Measurements from ENCODE around the gene RER1.

The RER1 gene

DNA sequence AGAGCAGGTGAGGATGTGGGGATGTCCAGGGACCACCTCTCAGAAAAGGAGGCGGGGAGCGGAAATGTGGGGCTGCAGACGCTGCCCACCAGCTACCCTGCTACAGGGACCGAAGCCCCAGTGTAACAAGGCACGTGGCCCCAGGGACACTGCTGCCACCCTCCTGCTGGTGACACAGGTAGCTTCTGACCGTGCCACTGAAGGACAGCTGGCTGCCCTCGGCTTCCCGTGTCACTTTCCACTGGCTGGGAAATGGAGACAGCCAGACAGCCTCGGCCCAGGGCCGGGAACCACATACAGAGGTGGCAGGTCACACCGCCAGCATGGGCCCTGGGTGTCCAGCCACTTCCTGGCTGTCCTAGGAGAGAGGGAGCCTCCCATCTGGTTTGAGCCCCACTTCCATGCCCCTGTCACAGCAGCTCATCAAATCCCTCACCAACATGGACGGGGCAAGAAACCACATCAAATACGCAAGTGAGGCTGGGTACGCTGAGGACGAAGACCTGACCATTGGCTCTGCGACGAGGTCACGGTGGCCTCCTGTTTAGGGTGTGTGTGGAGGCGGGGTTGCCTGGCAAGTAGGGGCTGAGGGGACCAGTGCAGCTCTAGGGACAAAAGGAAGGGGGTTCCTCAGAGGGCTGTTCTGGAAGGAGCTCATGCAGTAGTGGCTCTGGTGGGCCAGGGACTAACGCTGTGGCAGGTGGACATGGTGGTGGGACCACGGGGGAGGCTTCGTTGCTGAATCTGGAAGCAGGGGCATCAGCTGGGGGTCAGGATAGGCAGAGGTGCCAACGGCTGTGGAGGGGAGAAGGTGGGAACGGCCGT lies 15.7 kb downstream of the RER1 start:
- DNase-seq (ENCODE audit: low spot score), result no peak

- no peak for DNase-seq (ENCODE audit: low spot score)
These were observed 16.3 kb downstream of the RER1 start for GRCh38 chr1:2407991-2408275.

- no peak for DNase-seq (ENCODE audit: low spot score)
These were observed 16.8 kb downstream of the RER1 start for GRCh38 chr1:2408456-2408855.

- no peak for DNase-seq (ENCODE audit: low spot score)
These were observed 17.2 kb downstream of the RER1 start for GRCh38 chr1:2408859-2409276.

DNA sequence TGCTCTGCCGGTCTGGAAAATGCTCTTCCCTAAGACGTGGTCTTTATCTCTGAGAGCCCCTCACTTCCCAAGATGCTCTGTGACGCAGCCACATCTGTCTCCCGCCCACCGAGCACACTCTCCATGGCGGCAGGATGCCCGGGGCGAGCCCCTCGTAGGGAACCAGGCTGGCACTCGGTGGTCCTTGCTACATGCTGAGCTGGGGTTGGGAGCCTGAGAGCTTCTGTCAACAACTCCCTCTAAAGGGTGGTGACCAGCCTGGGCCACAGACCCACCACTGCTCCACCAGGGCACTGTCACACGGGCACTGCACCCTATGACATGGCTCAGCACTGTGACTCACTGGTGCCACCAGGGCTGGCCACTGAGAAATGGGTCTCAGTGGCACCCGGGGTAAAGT lies 18.1 kb downstream of the RER1 start:
- no peak for DNase-seq (ENCODE audit: low spot score)

DNA sequence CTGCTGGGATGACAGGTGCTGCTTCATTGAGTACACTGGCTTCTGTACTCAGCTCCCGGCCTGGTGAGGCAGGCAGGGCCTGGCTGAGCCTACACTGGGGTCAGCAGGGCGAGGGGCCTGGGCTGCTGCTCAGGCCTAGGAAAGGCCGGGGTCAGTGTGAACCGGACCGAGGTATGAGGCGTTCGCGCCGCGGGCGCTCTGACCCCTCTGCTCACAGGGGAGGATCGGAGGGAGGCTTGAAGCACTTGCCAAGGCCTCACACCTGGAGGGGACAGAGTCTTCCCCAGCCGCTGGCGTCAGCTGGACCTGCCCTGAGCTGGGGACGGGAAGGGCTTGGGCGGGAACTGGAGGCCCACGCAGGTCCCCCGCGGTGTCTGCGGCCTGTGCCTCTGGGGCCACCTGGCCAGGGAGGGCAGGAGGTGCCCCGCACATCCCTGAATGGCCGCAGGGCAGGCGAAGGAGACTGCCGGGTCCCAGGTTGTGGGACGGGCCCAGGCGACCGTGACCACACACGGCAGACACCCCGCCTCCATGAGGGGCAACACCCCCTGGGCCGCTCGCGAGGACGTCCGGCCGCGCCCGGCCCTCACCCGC lies 20.3 kb downstream of the RER1 start:
- no peak for DNase-seq (ENCODE audit: low spot score)

- DNase-seq (ENCODE audit: low spot score), result peak; percentile 91
These were observed 20.7 kb downstream of the RER1 start, which contains the start of gene PEX10 for GRCh38 chr1:2412395-2412772. PEX10 (minus strand) TSS chr1:2412564; CDS start chr1:2412502, 62 bp downstream.

GRCh38 chr1:2412773-2413494 lies 21.3 kb downstream of the RER1 start:
- no peak for DNase-seq (ENCODE audit: low spot score)

DNA sequence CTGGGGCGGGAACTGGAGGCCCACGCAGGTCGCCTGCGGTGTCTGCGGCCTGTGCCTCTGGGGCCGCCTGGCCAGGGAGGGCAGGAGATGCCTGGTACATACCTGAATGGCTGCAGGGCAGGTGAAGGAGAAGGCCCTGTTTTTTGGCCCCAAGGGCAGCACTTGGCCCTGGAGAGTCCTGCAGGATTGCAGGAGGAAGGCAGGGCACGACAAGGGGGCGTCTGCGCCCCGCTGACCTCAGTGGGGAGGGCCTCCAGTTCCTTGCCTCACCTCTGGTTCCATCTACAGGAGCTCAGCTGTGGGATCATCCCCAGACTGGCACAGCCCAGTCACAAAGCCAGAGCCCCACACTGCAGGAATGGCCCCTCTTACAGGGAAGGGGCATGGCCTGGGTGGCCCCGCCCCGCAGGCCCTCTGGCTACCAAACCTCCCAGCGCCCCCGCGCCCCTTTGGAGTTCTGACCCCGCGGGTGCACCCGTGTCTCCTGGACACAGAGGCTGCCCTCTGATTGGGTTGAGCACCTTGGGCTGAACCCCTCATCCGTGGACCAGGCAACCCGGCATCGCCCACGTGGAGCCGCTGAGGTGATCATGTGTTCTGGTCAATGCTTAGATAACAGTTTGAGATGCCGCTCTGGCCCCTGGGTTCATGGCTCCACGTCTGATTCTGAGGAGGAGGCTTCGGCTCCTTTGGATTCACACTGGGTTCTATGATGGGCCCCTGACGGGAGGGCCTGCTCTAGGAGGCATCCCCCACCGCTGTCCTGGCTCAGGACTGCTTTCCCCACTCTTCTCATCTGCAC lies 22.1 kb downstream of the RER1 start:
- no peak for DNase-seq (ENCODE audit: low spot score)

DNA sequence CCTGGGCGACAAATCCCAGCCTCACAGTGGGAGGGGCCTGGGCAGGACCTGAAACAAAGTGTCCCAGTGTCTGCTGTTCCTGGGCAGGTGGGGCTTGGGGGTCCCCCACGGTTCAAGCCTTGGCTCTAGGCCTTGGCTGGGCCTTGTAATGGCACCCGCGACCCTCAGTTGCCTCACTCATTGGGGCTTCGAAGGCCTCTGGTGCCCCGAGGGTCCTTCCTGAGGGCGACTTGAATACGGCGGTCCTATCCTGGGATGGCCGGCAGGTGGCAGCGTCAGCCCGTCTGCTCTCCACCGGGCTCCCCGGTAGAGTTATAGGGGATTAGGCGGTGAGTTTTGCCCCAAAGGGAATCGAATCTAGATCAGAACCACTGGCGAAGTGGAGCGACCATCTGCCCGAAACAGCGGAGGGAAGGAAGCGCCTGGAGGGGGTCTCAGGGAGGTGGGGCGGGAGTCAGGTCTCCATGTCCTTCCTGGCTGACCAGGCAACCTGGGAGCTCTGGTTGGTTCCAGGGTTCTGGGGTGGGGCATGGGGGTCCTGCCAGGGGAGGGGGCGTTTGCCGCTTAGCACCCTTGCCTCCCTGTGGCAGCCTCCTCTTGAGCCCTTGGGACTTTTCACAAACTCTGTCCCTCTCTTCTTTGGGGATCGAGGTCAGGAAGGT lies 22.8 kb downstream of the RER1 start:
- DNase-seq (ENCODE audit: low spot score), result peak; percentile 64

DNA sequence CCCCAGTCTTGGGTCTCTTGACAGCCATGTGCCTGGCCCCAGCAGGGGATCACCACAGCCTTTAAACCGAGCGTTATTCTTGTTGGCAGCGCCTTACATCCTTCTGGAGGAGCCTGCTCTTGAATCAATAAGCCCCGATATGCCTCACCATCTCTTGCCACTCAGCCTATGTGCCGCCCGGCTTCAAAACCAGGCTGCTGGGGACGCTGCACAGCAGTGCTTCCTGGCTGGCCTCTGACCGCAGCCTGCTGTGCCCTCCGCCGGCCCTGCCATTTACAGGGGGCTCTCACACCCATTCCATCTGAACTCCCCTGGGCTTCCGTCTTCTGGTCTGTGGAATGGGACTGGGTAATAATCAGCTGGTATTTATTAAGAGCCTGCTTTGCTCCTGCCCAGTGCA lies 23.7 kb downstream of the RER1 start:
- no peak for DNase-seq (ENCODE audit: low spot score)

DNA sequence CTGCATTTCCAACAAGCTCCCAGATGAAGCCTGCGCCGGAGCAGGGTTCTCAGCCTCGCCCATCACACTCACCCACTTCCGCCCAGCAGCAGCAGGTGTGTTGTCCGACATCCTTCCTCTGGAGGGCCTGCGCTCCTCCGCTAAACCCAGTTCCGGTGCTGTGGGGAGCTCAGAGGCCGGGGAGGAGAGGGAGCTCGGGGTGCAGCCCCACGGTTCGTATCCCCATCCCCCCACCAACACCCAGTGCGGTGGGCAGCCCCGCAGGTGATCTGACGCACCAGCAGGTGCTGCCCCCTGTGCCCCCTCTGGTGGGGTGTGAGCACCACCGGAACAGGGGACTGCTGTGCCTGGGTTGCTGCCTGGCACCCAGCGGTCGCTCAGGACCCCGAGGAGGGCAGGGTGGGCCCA lies 24.2 kb downstream of the RER1 start:
- DNase-seq (ENCODE audit: low spot score), result no peak

DNA sequence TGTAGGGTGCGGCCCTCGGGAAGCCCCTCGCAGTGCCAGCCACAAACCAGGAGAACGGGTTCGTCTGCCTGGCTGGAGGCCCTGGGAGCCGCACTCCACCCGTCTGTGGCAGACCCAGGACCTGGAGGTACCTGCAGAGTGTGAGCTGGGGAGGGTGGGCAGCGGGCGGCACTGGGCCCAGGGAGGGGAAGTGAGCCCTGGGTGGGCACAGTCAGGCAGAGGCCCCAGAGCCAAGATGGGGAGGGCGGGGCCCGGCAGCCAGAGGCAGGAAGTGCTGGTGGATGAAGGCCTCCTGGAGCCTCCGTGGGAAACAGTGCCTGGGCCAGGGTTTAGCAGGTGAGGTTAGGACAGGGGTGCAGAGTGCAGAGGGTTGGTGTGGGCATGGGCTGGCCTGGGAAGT lies 24.8 kb downstream of the RER1 start:
- no peak for DNase-seq (ENCODE audit: low spot score)

- DNase-seq (ENCODE audit: low spot score), result no peak
These were observed 25.6 kb downstream of the RER1 start for GRCh38 chr1:2417083-2417832.

- no peak for DNase-seq (ENCODE audit: low spot score)
These were observed 26.2 kb downstream of the RER1 start for GRCh38 chr1:2417833-2418225.

DNA sequence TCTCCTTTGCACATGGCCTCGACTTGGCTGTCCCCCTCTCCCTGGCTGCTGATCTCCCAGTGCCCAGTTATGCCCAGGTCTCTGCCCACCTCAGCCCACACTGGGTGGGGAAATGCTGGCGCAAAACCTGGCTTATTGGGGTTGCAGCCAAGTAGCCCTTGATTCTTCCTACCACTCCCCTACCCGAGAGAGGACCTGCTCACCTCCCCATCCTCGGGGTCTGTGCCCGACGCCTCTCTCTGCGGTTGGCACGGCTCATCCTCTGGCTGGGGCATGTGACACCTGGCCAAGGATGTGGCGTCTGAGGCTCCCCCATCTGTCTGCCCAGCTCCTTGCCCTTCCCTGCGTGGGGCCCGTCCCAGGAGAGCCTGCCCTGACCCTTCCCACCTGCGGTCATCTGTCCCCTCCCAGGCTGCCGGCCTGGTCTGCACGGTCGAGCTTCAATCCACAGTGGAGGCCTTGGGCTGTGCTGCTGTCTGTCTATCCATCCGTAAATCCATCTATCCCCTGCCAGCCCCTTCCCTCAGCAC lies 27.2 kb downstream of the RER1 start:
- DNase-seq (ENCODE audit: low spot score), result no peak

DNA sequence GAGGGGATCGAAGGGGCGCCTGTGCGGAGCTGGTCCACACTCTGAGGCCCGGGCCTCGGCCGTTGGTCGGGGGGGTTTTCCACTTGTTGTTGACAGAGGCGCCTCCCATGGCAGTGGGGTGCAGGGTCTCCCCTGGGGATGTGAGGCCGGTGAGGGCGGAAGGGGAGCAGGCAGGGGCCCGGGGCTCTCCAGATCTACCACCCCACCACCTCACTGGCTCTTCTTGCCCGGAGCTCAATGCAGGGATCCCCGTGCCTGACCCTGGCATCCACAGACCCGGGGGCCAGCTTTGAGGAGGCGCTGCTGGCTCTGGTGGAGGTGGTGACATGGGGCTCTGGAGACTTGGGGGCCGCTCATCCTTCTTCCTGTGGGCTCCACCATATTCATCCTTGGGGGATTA lies 27.8 kb downstream of the RER1 start:
- DNase-seq (ENCODE audit: low spot score), result no peak

DNA sequence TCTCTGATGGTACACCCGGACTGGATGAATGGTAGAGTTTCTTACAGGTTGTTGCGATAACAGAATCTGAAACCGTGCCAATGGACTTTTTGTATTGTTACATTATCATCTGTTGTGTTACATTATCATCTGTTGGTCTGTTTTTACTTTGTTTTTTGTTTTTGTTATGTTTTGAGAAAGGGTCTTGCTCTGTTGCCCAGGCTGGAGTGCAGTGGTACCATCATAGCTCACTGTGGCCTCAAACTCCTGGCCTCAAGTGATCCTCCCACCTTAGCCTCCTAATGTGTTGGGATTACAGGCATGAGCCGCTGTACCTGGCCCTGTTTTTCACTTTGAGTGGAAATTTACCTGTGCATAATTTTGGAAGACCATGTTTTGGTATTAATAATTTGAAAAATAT lies 30.9 kb downstream of the RER1 start:
- DNase-seq (ENCODE audit: low spot score), result no peak

DNA sequence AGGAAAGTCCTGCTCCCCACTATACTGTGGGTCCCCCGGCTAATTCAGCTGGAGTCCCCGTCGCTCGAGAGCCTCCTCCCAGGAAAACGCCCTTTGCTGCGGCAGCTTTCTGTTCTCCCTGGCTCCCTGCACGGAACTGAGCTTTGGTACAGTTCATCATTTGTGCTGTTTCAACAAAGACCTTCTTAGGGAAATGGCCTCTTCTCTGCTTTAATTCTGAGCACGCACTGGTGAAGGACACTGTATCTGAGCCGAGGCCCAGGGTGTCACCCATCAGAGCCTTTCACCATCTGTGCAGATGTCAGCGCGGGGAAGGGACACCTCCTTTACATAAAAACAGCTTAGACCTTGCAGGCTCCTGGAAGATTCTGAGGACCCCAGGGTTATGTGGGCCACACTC lies 34.3 kb downstream of the RER1 start:
- DNase-seq (ENCODE audit: low spot score), result peak; percentile 78

DNA sequence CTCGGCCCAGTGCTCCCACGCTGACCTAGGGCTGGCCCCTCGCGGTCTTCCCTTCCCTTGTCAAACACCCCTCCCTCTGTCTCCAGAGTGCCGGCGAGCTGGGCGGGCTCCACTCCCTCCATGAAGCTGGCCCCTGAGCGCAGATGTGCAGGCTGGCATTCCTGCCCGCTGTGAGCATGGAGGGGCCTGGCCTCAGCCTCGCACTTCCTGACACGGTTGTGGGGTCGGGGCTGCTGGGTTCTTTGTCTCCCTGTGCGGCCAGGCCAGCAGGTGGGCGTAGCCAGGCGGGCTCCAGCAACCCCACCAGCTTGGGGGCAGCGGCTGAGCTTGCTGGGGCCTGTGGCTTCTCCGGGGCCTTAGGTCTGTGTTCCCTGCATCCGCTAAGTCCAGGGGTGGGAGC lies 34.9 kb downstream of the RER1 start:
- no peak for DNase-seq (ENCODE audit: low spot score)

DNA sequence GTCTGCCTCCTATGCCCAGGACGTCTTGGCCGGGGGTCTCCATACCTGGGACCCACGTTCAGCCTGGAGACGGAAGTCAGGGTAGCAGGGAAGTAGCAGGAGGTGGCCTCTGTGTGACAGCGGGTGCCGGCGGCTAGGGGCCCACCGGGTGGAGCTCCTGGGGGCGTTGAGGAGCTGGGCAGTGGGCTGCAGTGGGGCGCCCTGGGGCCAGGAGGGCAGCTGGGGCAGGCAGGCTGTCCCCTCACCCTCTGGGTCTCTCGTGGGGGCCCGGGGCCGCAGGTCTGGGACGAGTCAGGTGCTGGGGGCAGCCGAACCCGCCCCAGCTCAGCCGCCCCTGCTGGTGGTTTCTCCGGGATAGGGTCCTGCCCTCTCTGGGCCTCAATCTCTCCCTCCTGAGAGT lies 35.4 kb downstream of the RER1 start:
- no peak for DNase-seq (ENCODE audit: low spot score)
